ENCODE results near the gene CHCHD6.

Gene CHCHD6

GRCh38 chr3:126743350-126743749 lies 39.3 kb downstream of the CHCHD6 start:
- DNase-seq (ENCODE audit: low spot score): no peak

- no peak for DNase-seq (ENCODE audit: low spot score)
These were observed 39.7 kb downstream of the CHCHD6 start for GRCh38 chr3:126743781-126744180.

GRCh38 chr3:126745760-126746394 lies 41.8 kb downstream of the CHCHD6 start:
- DNase-seq (ENCODE audit: low spot score): no peak

GRCh38 chr3:126746395-126747177 lies 42.5 kb downstream of the CHCHD6 start:
- no peak for DNase-seq (ENCODE audit: low spot score)

GRCh38 chr3:126747768-126748167 lies 43.7 kb downstream of the CHCHD6 start:
- no peak for DNase-seq (ENCODE audit: low spot score)

- no peak for DNase-seq (ENCODE audit: low spot score)
These were observed 44.9 kb downstream of the CHCHD6 start for GRCh38 chr3:126748701-126749546.

- DNase-seq (ENCODE audit: low spot score): no peak
These were observed 45.5 kb downstream of the CHCHD6 start for GRCh38 chr3:126749547-126749875.

- DNase-seq (ENCODE audit: low spot score): no peak
These were observed 46.1 kb downstream of the CHCHD6 start for GRCh38 chr3:126749931-126750755.

GRCh38 chr3:126750756-126751121 lies 46.7 kb downstream of the CHCHD6 start:
- no peak for DNase-seq (ENCODE audit: low spot score)

- no peak for DNase-seq (ENCODE audit: low spot score)
These were observed 47.7 kb downstream of the CHCHD6 start for GRCh38 chr3:126751611-126752302.

- peak; percentile 89 for DNase-seq (ENCODE audit: low spot score)
These were observed 48.5 kb downstream of the CHCHD6 start for GRCh38 chr3:126752303-126753190.

- DNase-seq (ENCODE audit: low spot score): no peak
These were observed 49.4 kb downstream of the CHCHD6 start for GRCh38 chr3:126753191-126754160.

- no peak for DNase-seq (ENCODE audit: low spot score)
These were observed 51.8 kb downstream of the CHCHD6 start for GRCh38 chr3:126755866-126756265.

- no peak for DNase-seq (ENCODE audit: low spot score)
These were observed 54.0 kb downstream of the CHCHD6 start for GRCh38 chr3:126758026-126758425.

- DNase-seq (ENCODE audit: low spot score): no peak
These were observed 54.8 kb downstream of the CHCHD6 start for GRCh38 chr3:126758882-126759281.

- no peak for DNase-seq (ENCODE audit: low spot score)
These were observed 56.5 kb downstream of the CHCHD6 start for GRCh38 chr3:126760541-126760940.

GRCh38 chr3:126763035-126763434 lies 59.0 kb downstream of the CHCHD6 start:
- DNase-seq (ENCODE audit: low spot score): no peak

GRCh38 chr3:126765187-126766069 lies 61.4 kb downstream of the CHCHD6 start:
- DNase-seq (ENCODE audit: low spot score): no peak
